MV-4-11 (cell line): ENCODE measurements around the gene RNF223.

Experiments
- DNase-seq: peaks from one replicate; lab custom pipeline; 2025; lab: John Stamatoyannopoulos, UW

The RNF223 gene

GRCh38 chr1:1073743-1074587 is at the start of gene RNF223:
RNF223 (minus strand) TSS chr1:1074306; CDS start chr1:1072566, 1,740 bp downstream.
- DNase-seq = no peak

- peak; percentile 61 for DNase-seq
Measured at GRCh38 chr1:1122981-1123480, 48.9 kb upstream of the RNF223 start.

GRCh38 chr1:1122078-1122811 is 48.1 kb upstream of the RNF223 start:
- DNase-seq = peak; percentile 45

DNA sequence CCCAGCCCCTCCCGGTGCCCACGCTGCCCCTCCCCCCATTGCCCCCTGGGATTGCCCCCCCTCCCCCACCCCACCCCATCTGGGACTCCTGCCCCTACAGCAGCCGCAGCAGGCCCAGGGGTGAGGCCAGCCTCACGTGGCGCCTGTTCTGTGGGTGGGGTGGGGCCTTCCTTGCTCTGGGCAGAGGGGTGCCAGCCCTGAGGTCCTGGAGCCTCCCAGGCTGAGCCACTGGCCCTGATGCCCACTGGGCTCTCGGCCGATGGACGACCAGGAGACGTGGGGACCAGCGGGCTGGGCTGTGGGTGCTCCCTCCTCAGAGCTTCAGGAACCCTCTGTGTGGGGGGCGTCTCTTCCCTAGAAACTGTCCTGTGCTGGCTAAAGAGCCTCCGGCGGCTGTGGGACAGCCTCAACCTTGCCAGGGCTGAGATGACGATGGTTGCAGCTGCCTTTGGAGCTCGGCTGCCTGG is 47.5 kb upstream of the RNF223 start:
- DNase-seq = no peak

DNA sequence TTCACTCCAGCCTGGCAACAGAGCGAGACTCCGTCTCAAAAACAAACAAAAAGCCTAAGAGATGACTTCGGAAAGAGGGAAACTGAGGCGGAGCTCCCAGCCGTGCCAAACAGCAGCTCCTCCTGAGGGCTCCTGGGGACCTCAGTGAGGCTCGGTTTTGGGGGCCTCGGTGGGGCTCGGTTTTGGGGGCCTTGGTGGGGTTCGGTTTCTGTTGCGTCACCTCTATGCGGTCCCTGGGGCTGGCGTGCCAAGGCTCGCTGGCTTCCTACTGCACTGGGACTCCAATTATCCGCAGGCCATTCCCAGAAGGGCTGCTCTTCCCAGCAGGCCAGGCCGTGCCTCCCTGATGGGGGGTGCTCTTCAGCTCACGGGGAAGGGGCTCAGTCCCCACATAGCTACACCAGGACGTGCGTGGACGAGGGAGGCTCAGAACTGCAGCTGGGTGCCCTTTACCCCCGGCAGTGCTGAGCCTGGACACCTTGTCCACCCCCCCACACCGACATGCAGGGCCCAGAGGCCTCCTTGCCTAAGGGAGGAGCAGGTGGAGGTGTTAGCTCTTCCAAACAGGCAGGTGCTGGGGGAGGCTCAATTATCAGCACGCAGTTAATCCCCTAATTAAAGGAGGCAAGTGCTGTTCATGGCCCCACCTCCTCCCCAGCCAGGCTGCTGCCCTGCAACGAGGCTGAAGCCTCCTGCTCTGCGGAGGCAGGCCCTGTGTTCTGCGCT is 46.9 kb upstream of the RNF223 start:
- no peak for DNase-seq

GRCh38 chr1:1120096-1120495 is 46.0 kb upstream of the RNF223 start:
- no peak for DNase-seq

- DNase-seq = no peak
Measured at GRCh38 chr1:1119272-1119890, 45.3 kb upstream of the RNF223 start.

DNA sequence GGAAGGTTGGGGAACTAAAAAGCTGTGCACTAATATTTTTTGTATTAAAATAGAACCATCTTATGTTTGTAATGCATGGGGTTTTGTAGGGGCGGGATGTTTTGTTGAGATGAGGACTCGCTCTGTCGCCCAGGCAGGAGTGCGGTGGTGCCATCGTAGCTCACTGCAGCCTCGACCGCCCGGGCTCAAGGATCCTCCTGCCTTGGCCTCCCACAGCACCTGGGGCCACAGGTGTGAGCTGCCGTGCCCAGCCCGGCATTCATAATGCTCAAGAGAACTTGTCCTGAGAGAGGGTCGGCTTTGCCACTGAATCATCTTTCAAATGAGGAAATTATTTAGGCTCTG is 44.7 kb upstream of the RNF223 start:
- DNase-seq = no peak

DNA sequence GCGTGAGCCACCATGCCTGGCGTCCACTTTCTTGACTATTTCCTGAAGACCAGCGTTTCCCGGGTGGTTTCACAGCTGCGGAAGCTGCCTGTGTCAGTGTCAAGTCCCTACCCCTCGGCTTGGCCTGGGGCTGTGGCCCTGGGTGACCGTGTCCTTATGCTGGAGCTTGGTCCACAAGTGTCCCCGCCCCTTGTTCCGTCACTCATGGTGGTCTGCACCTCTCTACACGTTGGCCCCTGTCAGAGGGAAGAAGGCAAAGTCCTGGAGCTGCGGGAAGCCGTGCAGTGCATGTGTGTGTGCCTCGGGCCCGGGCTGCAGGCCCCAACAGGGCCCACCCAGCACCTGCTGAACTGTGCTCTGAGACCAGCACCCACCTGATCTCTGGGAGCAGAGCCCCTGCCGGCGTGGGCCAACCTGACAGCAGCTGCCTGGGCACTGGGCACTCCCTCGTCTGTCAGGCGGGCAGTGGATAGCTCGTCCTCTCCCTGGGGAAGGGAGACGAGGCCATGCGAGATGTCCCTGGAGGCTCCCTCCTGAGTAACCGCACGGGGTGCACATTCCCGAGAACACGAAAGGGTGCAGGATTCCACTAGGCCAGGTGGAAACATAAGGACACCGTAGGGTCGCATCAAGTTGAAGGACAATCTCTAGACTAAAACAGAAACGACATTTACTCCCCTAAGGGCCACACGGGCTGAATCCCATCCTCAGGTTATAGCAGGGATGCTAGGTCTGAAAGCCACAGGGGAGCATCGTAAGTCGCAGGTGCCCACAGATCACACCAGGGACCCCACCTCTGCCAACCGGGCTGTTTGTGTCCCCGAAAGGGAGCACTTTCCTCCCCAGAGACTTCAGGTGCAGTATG is 44.1 kb upstream of the RNF223 start:
- DNase-seq = no peak

GRCh38 chr1:1117469-1117831 is 43.3 kb upstream of the RNF223 start:
- DNase-seq = peak; percentile 57

DNA sequence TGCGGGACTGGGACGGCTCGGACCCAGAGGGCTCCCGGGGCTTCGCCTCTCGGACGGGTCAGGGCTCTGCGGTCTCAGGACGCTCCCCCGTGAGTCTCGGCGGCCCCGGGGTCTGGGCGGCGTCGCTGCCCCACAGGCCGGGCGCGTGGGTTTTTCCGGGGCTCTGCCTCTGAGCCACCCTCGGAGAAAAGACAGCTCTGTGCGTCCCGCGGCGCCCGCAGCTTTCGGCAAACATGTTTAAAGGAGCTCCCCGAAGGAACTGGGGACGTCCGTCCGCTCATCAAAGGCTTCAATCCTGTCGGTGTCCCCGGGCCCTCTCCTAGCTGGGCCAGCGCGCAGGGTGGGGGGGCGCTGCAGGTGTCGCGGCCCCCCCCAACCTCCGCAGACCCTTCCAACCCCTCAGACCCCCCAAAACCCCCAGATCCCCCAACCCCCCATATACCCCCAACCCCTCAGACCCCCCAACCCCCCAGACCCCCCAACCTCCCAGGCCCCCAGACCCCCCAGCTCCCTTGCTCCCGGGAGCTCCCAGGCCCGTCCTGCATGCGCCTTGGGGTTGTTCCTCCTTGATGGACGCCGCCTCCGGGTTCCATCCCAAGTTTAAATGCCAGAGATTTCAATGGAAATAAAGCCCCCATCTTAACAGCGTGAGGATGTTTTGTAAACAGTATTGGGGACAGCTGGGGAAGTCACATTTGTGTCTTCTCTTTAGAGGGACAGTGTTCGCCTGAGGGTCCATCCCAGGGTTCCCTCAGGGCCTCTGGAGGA is 42.8 kb upstream of the RNF223 start:
- no peak for DNase-seq

- peak; percentile 97 for DNase-seq
Measured at GRCh38 chr1:1115786-1116700, 41.9 kb upstream of the RNF223 start, which contains the start of gene C1orf159. C1orf159 (minus strand) TSS chr1:1116089; CDS start chr1:1091543, 24,546 bp downstream.

- DNase-seq = no peak
Measured at GRCh38 chr1:1115136-1115785, 41.2 kb upstream of the RNF223 start.

GRCh38 chr1:1114431-1114830 is 40.3 kb upstream of the RNF223 start:
- DNase-seq = no peak

GRCh38 chr1:1112237-1112985 is 38.3 kb upstream of the RNF223 start:
- DNase-seq = no peak

- DNase-seq = no peak
Measured at GRCh38 chr1:1111516-1112236, 37.6 kb upstream of the RNF223 start.

DNA sequence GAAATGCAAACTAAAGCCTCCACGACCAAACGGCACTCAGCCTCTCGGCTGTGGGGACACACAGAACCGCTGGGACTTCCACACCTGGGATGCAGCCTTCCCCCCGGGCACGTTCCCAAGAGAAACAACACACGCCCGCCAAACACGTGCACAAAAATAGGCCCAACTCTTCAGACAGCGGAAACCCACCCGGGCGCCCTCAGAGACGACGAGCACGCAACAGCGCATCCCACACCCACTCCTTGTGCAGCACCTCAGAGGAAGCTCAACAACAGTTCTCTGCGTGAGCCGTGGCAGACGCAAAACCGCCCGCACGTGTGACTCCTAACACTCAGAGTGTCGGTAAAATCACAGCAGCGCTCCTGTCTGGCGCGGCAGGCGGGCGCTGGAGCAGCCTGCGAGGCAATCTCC is 36.5 kb upstream of the RNF223 start:
- DNase-seq = no peak
